ENCODE measurements around the gene TAS1R2.

TAS1R2 gene

GRCh38 chr1:18878538-18879214 is 19.2 kb upstream of the TAS1R2 start:
- no peaks in the 10 kb centered on the region for H3K9me3 ChIP-seq
- DNase-seq = peak; percentile 36
- H3K4me3 ChIP-seq (ENCODE audit: low read depth, low read length) = no peak overlapping the region
- TF ChIP-seq CTCF (IDR thresholded peaks at IDR 0.05; ENCODE audit: low read depth, low read length) = no peak
- no peaks in the 10 kb centered on the region for H3K27me3 ChIP-seq
- 0 out of 2 replicates have a peak, but pooled peaks cover 2% of the 10 kb centered on the region for H3K4me1 ChIP-seq
- no peaks in the 10 kb centered on the region for H3K36me3 ChIP-seq

DNA sequence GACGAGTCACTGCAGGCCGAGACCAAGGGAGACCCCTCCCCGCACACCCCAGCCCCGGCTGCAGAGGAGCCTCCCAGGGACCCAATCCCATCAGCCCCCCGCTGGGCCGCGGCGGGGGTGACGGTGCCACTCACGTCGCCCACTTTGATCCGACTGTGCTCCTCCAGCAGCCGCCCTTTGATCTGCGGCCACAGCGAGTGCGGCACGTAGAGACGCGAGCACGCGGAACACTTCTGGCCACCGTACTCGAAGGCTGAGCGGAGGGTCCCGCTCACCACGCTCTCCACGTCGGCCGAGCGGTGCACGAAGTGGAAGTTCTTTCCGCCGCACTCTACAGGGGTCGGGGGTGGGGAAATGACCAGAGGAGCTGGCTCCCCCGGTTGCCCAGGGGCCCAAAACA is 17.8 kb upstream of the TAS1R2 start:
- Histone ChIP-seq H3K4me1 (0 out of 2 replicates have a peak, but pooled peaks cover 2% of the 10 kb centered on the region), H3K9me3 (no peaks in the 10 kb centered on the region), H3K27me3 (no peaks in the 10 kb centered on the region), H3K36me3 (no peaks in the 10 kb centered on the region), H3K4me3 (ENCODE audit: low read depth, low read length) (no peak overlapping the region)
- no peak for DNase-seq
- TF ChIP-seq CTCF (IDR thresholded peaks at IDR 0.05; ENCODE audit: low read depth, low read length) = no peak

DNA sequence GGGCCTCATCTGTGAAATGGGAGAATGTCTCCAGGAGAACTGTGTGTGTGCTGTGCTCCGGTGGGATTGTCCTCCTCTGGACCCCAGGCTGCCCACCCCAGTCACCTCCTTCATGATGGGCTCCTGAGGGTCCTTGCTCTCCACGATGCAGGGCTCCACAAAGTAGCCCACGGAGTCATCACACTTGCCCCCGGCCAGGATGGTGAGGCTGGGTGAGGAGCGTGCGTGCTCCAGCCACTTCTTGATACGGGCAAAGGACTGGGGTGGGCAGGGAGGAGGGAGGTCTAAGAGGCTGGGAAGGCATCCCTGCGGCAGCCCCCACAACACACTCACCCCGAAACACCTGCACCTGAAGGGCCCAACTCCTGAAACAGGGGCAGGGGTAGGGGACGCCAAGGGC is 16.8 kb upstream of the TAS1R2 start:
- H3K9me3 ChIP-seq = no peaks in the 10 kb centered on the region
- no peaks in the 10 kb centered on the region for H3K27me3 ChIP-seq
- 0 out of 2 replicates have a peak, but pooled peaks cover 2% of the 10 kb centered on the region for H3K4me1 ChIP-seq
- no peaks in the 10 kb centered on the region for H3K36me3 ChIP-seq
- no peak for TF ChIP-seq CTCF (IDR thresholded peaks at IDR 0.05; ENCODE audit: low read depth, low read length)
- H3K4me3 ChIP-seq (ENCODE audit: low read depth, low read length) = no peak overlapping the region
- DNase-seq = no peak

- no peaks in the 10 kb centered on the region for H3K9me3 ChIP-seq
- no peak for DNase-seq
- TF ChIP-seq CTCF (IDR thresholded peaks at IDR 0.05; ENCODE audit: low read depth, low read length) = no peak
- H3K36me3 ChIP-seq = no peaks in the 10 kb centered on the region
- 0 out of 2 replicates have a peak, but pooled peaks cover 2% of the 10 kb centered on the region for H3K4me1 ChIP-seq
- H3K27me3 ChIP-seq = no peaks in the 10 kb centered on the region
- H3K4me3 ChIP-seq (ENCODE audit: low read depth, low read length) = no peak overlapping the region
Measured at GRCh38 chr1:18875796-18876128, 16.3 kb upstream of the TAS1R2 start.

DNA sequence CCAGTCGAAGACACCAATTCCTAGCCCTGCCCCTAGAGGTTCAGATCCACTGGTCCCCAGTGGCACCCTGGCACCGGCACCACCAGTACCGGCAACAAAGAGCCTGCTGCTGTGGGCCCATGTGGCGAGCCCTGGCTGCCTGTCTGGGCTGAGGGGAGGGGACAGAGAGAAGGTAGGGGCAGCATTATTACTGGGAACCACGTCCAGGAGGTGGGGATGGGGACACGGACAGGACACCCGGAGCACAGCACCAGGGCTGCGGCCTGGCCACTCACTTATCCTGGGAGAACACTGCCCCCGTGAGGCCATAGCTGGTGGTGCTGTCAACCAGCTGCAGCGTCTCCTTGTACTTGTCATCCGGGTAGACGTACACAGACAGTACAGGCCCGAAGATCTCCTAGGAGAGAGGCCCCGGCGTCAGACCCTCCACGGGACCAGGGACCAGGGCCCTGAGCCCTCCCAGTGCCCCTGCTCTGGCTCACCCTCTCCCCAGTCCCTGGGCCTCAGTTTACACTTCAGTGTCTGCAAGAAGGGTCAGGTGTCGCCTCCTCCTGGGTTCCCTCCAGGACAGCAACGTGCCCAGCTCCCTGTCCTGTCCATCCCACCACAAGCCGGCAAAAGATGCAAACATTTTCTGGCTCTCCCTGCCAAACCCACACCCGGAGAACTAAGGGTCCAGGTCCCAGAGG is 15.8 kb upstream of the TAS1R2 start:
- Histone ChIP-seq H3K9me3 (no peaks in the 10 kb centered on the region), H3K36me3 (no peaks in the 10 kb centered on the region), H3K4me1 (no peaks in the 10 kb centered on the region), H3K4me3 (ENCODE audit: low read depth, low read length) (no peak overlapping the region), H3K27me3 (no peaks in the 10 kb centered on the region)
- DNase-seq = peak; percentile 80
- peak; percentile 72 for TF ChIP-seq CTCF (IDR thresholded peaks at IDR 0.05; ENCODE audit: low read depth, low read length)

- no peaks in the 10 kb centered on the region for H3K4me1 ChIP-seq
- TF ChIP-seq CTCF (IDR thresholded peaks at IDR 0.05; ENCODE audit: low read depth, low read length) = no peak
- no peaks in the 10 kb centered on the region for H3K27me3 ChIP-seq
- H3K36me3 ChIP-seq = no peaks in the 10 kb centered on the region
- no peak overlapping the region for H3K4me3 ChIP-seq (ENCODE audit: low read depth, low read length)
- DNase-seq = no peak
- no peaks in the 10 kb centered on the region for H3K9me3 ChIP-seq
Measured at GRCh38 chr1:18874600-18874999, 15.1 kb upstream of the TAS1R2 start.

Measured in BE2C (cell line).